GM23248 (cell line): ENCODE data around the gene ERCC6L2. TPM values are rescaled to one million over a fixed set of nuclear protein-coding genes. Genes with fewer than 3 reads are reported as not detected.

Source experiments
- DNase-seq: peaks from one replicate; pipeline ENCODE4 v3.0.0-alpha.2; 2015
- H2AFZ ChIP-seq: fragments of 200-600 bp; sonication (generic); 2 replicates; pipeline ENCODE4 v1.6.1; 2016; ENCODE audit warnings: antibody characterized with exemption
- H3F3A ChIP-seq: fragments of 200-600 bp; sonication (generic); 2 replicates; pipeline ENCODE4 v1.6.1; 2016; ENCODE audit warnings: mild to moderate bottlenecking, antibody characterized with exemption, mixed run types; ENCODE audit not compliant: insufficient read depth
- H3K27ac ChIP-seq: fragments of 200-600 bp; sonication (generic); 2 replicates; pipeline ENCODE4 v1.5.1; 2016; ENCODE audit warnings: mild to moderate bottlenecking
- H3K27me3 ChIP-seq: fragments of 200-600 bp; sonication (generic); replicated peaks from 2 replicates; pipeline ENCODE4 v1.6.1; 2016; ENCODE audit warnings: mild to moderate bottlenecking; ENCODE audit not compliant: insufficient read depth
- H3K36me3 ChIP-seq: fragments of 200-600 bp; sonication (generic); 2 replicates; pipeline ENCODE4 v1.6.1; 2016; ENCODE audit warnings: low read depth, mild to moderate bottlenecking
- H3K4me1 ChIP-seq: fragments of 200-600 bp; sonication (generic); 2 replicates; pipeline ENCODE4 v1.6.1; 2016; ENCODE audit warnings: mild to moderate bottlenecking; ENCODE audit not compliant: insufficient read depth
- H3K4me2 ChIP-seq: fragments of 200-600 bp; sonication (generic); one replicate; pipeline ENCODE4 v1.6.1; 2016; ENCODE audit warnings: mild to moderate bottlenecking; ENCODE audit not compliant: unreplicated experiment
- H3K4me3 ChIP-seq: fragments of 200-600 bp; sonication (generic); 2 replicates; pipeline ENCODE4 v1.5.1; 2016; ENCODE audit warnings: mild to moderate bottlenecking
- H3K79me2 ChIP-seq: fragments of 200-600 bp; sonication (generic); 2 replicates; pipeline ENCODE4 v1.6.1; 2016; ENCODE audit warnings: mild to moderate bottlenecking; ENCODE audit not compliant: insufficient read depth
- H3K9ac ChIP-seq: fragments of 200-600 bp; sonication (generic); 2 replicates; pipeline ENCODE4 v1.6.1; 2016; ENCODE audit warnings: mild to moderate bottlenecking
- H3K9me2 ChIP-seq: fragments of 200-600 bp; sonication (generic); 2 replicates; pipeline ENCODE4 v1.6.1; 2016; ENCODE audit warnings: mixed run types, mild to moderate bottlenecking, moderate library complexity; ENCODE audit not compliant: insufficient read depth
- H3K9me3 ChIP-seq: fragments of 200-600 bp; sonication (generic); one replicate; pipeline ENCODE4 v1.6.1; 2017; ENCODE audit warnings: low read depth
- H4K20me1 ChIP-seq: fragments of 200-600 bp; sonication (generic); 2 replicates; pipeline ENCODE4 v1.6.0; 2016; ENCODE audit not compliant: insufficient read depth
- EZH2 ChIP-seq: fragments of 200-600 bp; sonication (generic); IDR thresholded peaks from 2 replicates; pipeline ENCODE4 v1.6.1; 2018; ENCODE audit warnings: antibody characterized with exemption, mild to moderate bottlenecking; ENCODE audit not compliant: insufficient read depth, poor library complexity, severe bottlenecking
- EZH2phosphoT487 ChIP-seq: fragments of 200-600 bp; sonication (generic); IDR thresholded peaks from 2 replicates; pipeline ENCODE4 v1.6.1; 2018; ENCODE audit warnings: antibody characterized with exemption, moderate library complexity, mild to moderate bottlenecking, low read depth; ENCODE audit not compliant: insufficient read depth
- WGBS, 2 experiments: methylation state at CpG; one replicate each; pipeline ENCODE4 v1.1.6; 2015 to 2017; ENCODE audit warnings: low lambda C conversion rate in 2 of 2, low coverage in 1 of 2; ENCODE audit errors: missing lambda C conversion rate in 2 of 2; 5-methylcytosine and 5-hydroxymethylcytosine counted together
- in situ Hi-C: fragments of 300-500 bp; cut with MboI; formaldehyde crosslinking; loops from 2 replicates; pipeline ENCODE4 v1.15.0; 2020
- polyA plus RNA-seq: library from polyadenylated mRNA; unstranded; fragments of >200 nt; fragmentation: Nextera tagmentation; extraction: Ambion mirVana; gene quantifications from 2 replicates; pipeline ENCODE4 v1.2.1, GENCODE V29; 2016
- total RNA-seq: library from RNA; depleted of rRNA; stranded (reverse); fragments of >200 nt; shearing (Covaris generic); gene quantifications from 2 replicates; pipeline ENCODE4 v1.2.3, GENCODE V29; 2014

ERCC6L2 gene
- total and polyA plus RNA-seq, 2 experiments from 2014 or later, result 23.4 to 45.0 TPM

DNA sequence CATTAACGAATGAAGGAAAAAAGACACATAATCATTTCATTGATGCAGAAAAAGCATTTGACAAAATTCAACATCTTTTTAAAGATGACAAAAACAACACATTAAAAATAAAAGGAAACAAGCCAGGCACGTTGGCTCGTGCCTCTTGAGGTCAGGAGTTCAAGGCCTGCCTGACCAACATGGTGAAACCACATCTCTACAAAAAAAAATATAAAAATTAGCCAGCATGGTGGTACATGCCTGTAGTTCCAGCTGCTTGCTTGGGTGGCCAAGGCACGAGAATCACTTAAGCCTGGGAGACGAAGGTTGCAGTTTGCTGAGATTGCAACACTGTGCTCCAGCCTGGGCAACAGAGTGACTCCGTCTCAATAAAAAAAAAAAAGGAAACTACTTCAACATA lies 77.0 kb downstream of the ERCC6L2 start:
- no peaks in the 10 kb centered on the region for H4K20me1 ChIP-seq
- H2AFZ ChIP-seq, result no peak overlapping the region
- H3K4me2 ChIP-seq, result no peak overlapping the region
- in situ Hi-C loops, result no loop called here
- H3K4me3 ChIP-seq, result no peak overlapping the region
- H3K27ac ChIP-seq, result no peak overlapping the region
- H3K9me2 ChIP-seq, result no peaks in the 10 kb centered on the region
- H3K9me3 ChIP-seq, result no peaks in the 10 kb centered on the region
- H3F3A ChIP-seq, result no peaks in the 10 kb centered on the region
- H3K4me1 ChIP-seq, result no peaks in the 10 kb centered on the region
- no peak for DNase-seq
- H3K36me3 ChIP-seq, result peaks cover 29% of the 10 kb centered on the region
- 96 to 98% methylated on average over 6 of the region's 6 CpGs for WGBS, 2 experiments
- TF ChIP-seq EZH2phosphoT487 (no peak), EZH2 (no peak)
- H3K79me2 ChIP-seq, result no peaks in the 10 kb centered on the region
- no peak overlapping the region for H3K9ac ChIP-seq
- no peaks in the 10 kb centered on the region for H3K27me3 ChIP-seq

DNA sequence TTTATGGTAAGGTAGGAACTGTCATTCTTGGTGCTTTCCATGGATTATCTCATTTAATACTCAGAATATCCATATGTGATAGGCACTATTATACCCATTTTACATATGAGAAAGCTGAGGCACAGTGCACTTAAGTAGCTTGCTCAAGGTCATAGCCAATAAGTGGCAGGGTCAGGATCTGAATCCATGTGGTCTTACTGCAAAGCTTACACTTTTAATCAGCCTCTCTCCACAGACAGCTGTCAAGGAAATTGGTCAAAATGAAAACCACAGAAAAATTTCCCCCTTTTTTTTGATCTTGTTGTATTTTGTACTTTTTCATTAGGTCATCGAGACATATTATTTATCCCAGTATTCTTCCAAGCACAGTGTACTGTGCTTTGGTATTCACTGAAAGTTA lies 78.5 kb downstream of the ERCC6L2 start:
- DNase-seq, result no peak
- H3K36me3 ChIP-seq, result peaks cover 24% of the 10 kb centered on the region
- H3K27me3 ChIP-seq, result no peaks in the 10 kb centered on the region
- in situ Hi-C loops, result no loop called here
- H3K9ac ChIP-seq, result no peak overlapping the region
- H3K4me2 ChIP-seq, result no peak overlapping the region
- no peak overlapping the region for H3K27ac ChIP-seq
- no peaks in the 10 kb centered on the region for H3K9me3 ChIP-seq
- no peaks in the 10 kb centered on the region for H3F3A ChIP-seq
- no peak overlapping the region for H2AFZ ChIP-seq
- no peak overlapping the region for H3K4me3 ChIP-seq
- H3K79me2 ChIP-seq, result no peaks in the 10 kb centered on the region
- H3K4me1 ChIP-seq, result no peaks in the 10 kb centered on the region
- no peaks in the 10 kb centered on the region for H3K9me2 ChIP-seq
- WGBS, 2 experiments, result 89 to 95% methylated on average over 1 of the region's 1 CpG
- H4K20me1 ChIP-seq, result no peaks in the 10 kb centered on the region
- TF ChIP-seq EZH2phosphoT487 (no peak), EZH2 (no peak)

DNA sequence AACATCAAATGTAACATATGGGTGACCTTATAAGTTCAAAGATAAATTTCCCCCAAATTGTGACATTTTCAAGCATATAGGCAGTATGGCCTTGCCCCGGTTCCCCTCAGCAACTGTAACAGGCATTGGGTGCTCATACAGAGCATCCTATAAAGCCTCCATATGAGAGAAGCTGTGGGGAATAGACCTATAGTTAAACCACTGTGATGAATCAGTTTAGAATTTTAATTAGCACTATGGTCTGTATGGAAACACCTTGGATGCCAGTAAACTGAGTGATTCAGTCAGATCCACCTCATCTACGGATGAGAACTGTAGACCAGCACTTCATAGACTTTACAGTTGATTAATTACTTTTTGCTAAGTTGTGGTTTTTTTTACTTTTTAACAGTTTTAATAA lies 79.4 kb downstream of the ERCC6L2 start:
- Histone ChIP-seq H4K20me1 (no peaks in the 10 kb centered on the region), H3K4me2 (no peak overlapping the region), H3K9me3 (no peaks in the 10 kb centered on the region), H3K27ac (no peak overlapping the region), H3F3A (no peaks in the 10 kb centered on the region), H3K36me3 (peaks cover 22% of the 10 kb centered on the region), H3K27me3 (no peaks in the 10 kb centered on the region), H3K9me2 (no peaks in the 10 kb centered on the region), H2AFZ (no peak overlapping the region), H3K9ac (no peak overlapping the region), H3K4me1 (no peaks in the 10 kb centered on the region), H3K4me3 (no peak overlapping the region), H3K79me2 (no peaks in the 10 kb centered on the region)
- TF ChIP-seq EZH2 (no peak), EZH2phosphoT487 (no peak)
- DNase-seq, result no peak
- 61 to 63% methylated on average over 2 of the region's 2 CpGs for WGBS, 2 experiments
- in situ Hi-C loops, result no loop called here

DNA sequence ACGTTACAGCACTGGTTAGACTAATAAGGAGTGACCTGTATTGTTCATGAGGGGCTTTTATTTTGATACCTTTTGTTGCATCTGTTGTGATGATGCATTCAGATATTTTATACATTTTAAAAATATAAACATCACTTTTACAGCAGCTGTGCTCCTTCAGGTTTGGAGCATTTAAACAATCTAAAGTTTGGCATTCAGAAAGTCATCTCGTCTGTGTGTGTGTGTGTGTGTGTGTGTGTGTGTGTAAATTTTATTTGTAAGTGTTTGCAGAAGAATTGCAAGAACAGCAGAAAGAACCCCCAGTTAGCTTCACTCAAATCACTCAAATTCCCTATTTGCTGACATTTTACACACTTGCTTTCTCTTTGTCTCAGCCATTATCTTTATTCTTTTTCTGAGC lies 87.4 kb downstream of the ERCC6L2 start:
- no peak for DNase-seq
- in situ Hi-C loops, result no loop called here
- WGBS, 2 experiments, result 78 to 86% methylated on average over 2 of the region's 2 CpGs

DNA sequence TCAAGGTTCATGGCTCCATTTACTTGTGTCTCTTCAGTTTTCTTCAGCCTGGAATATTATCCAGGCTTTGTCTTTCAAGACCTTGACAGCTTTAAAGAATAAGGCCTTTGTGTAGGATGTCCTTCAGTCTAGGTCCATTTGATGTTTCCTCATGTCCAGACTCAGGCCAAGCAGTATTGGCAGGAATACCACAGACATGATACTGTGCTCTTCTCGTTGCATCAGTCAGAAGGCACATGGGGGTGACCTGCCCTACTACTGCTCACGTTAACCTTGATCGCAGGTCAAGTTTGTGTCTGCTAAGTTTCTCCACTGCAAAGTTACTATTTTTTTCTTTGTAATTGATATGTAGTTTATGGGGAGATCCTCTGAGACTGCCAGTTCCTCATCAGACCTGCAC lies 88.2 kb downstream of the ERCC6L2 start:
- peaks cover 15% of the 10 kb centered on the region; the same call in 1 of the 2 replicates for H3K36me3 ChIP-seq

More for the DNA sequence above, 87.4 kb downstream of the ERCC6L2 start:
- H3K27ac ChIP-seq, result no peak overlapping the region
- no peak for TF ChIP-seq EZH2phosphoT487
- TF ChIP-seq EZH2, result no peak
- no peak overlapping the region for H3K4me3 ChIP-seq
- H3K9me3 ChIP-seq, result no peaks in the 10 kb centered on the region
- H4K20me1 ChIP-seq, result no peaks in the 10 kb centered on the region
- H3K4me1 ChIP-seq, result no peaks in the 10 kb centered on the region
- H3K79me2 ChIP-seq, result no peaks in the 10 kb centered on the region
- peaks cover 13% of the 10 kb centered on the region; the same call in 1 of the 2 replicates for H3K36me3 ChIP-seq
- H2AFZ ChIP-seq, result no peak overlapping the region
- H3F3A ChIP-seq, result no peaks in the 10 kb centered on the region
- no peaks in the 10 kb centered on the region for H3K27me3 ChIP-seq
- no peak overlapping the region for H3K4me2 ChIP-seq
- no peaks in the 10 kb centered on the region for H3K9me2 ChIP-seq
- H3K9ac ChIP-seq, result no peak overlapping the region

More for the DNA sequence above, 88.2 kb downstream of the ERCC6L2 start:
- Histone ChIP-seq H3K4me3 (no peak overlapping the region), H3K4me2 (no peak overlapping the region), H3K9me3 (no peaks in the 10 kb centered on the region), H3K27ac (no peak overlapping the region), H3K79me2 (no peaks in the 10 kb centered on the region), H3K9ac (no peak overlapping the region), H3K9me2 (no peaks in the 10 kb centered on the region), H4K20me1 (no peaks in the 10 kb centered on the region), H3F3A (no peaks in the 10 kb centered on the region), H3K27me3 (no peaks in the 10 kb centered on the region), H3K4me1 (no peaks in the 10 kb centered on the region), H2AFZ (no peak overlapping the region)
- TF ChIP-seq EZH2 (no peak), EZH2phosphoT487 (no peak)
- no peak for DNase-seq
- WGBS, 2 experiments, result 92 to 95% methylated on average over 3 of the region's 3 CpGs
- in situ Hi-C loops, result no loop called here
